SK-N-SH (cell line): ENCODE data around the gene R3HCC1L. TPM values are rescaled to one million over a fixed set of nuclear protein-coding genes. Genes with fewer than 3 reads are reported as not detected.

ENCODE experiments used
- CTCF ChIA-PET: fragments of 300-600, 350-600 bp; formaldehyde crosslinking; extraction: SDS; loops from one replicate; lab custom pipeline; 2021; lab: Yijun Ruan, JAX
- POLR2A ChIA-PET: fragments of 350-600 bp; sonication (Branson Sonifier 250); formaldehyde crosslinking; extraction: SDS; loops from one replicate; lab custom pipeline; 2020; ENCODE audit warnings: antibody characterized with exemption, inconsistent platforms; lab: Yijun Ruan, JAX
- DNase-seq: peaks from one replicate; pipeline ENCODE4 v3.0.0; 2012
- H2AFZ ChIP-seq: fragments of 200-600 bp; sonication (generic); 2 replicates; pipeline ENCODE4 v1.8.1; 2016; ENCODE audit warnings: antibody characterized with exemption, mild to moderate bottlenecking, low read depth
- H3F3A ChIP-seq: fragments of 200-600 bp; sonication (generic); replicated peaks from 2 replicates; pipeline ENCODE3; 2016; ENCODE audit warnings: antibody characterized with exemption, mild to moderate bottlenecking; ENCODE audit not compliant: insufficient read depth
- H3K27ac ChIP-seq, 2 experiments: fragments of 200-500 bp in 1 of 2; fragments of 200-600 bp in 1 of 2; sonication (Bioruptor generic) in 1 of 2; sonication (generic), shearing (Covaris generic) in 1 of 2; 2 replicates each; pipeline versions ENCODE4 v1.5.1 to v1.6.1; 2014 to 2016; ENCODE audit warnings: low read depth in 2 of 2, inconsistent platforms in 1 of 2, low read length in 1 of 2, mild to moderate bottlenecking in 1 of 2, mixed read lengths in 1 of 2
- H3K27me3 ChIP-seq: fragments of 200-600 bp; sonication (generic), shearing (Covaris generic); 2 replicates; pipeline ENCODE4 v1.6.1; 2016; ENCODE audit warnings: mixed run types; ENCODE audit not compliant: insufficient read depth
- H3K36me3 ChIP-seq, 2 experiments: fragments of 200-500 bp in 1 of 2; fragments of 200-600 bp in 1 of 2; sonication (Bioruptor generic) in 1 of 2; sonication (generic) in 1 of 2; replicated peaks in 1 of 2; 2 replicates each; pipeline versions ENCODE3 to v1.5.1; 2014 to 2016; ENCODE audit warnings: low read length in 1 of 2, mild to moderate bottlenecking in 1 of 2; ENCODE audit not compliant: insufficient read depth in 2 of 2, control insufficient read depth in 1 of 2
- H3K4me1 ChIP-seq, 2 experiments: fragments of 200-500 bp in 1 of 2; fragments of 200-600 bp in 1 of 2; sonication (Bioruptor generic) in 1 of 2; sonication (generic), shearing (Covaris generic) in 1 of 2; 2 replicates each; pipeline versions ENCODE4 v1.5.1 to v1.6.1; 2014 to 2016; ENCODE audit warnings: low read depth in 1 of 2, low read length in 1 of 2, mixed run types in 1 of 2; ENCODE audit not compliant: insufficient read depth in 2 of 2, control insufficient read depth in 1 of 2
- H3K4me2 ChIP-seq: fragments of 200-600 bp; sonication (generic), shearing (Covaris generic); 2 replicates; pipeline ENCODE4 v1.6.1; 2017; ENCODE audit warnings: mixed run types
- H3K4me3 ChIP-seq, 2 experiments: fragments of 200-500 bp in 1 of 2; fragments of 200-600 bp in 1 of 2; sonication (Bioruptor generic) in 1 of 2; sonication (generic), shearing (Covaris generic) in 1 of 2; 2 replicates each; pipeline versions ENCODE4 v1.5.1 to v1.8.1; 2014 to 2016; ENCODE audit warnings: low read depth in 2 of 2, inconsistent platforms in 1 of 2, low read length in 1 of 2, mild to moderate bottlenecking in 1 of 2, mixed read lengths in 1 of 2, moderate library complexity in 1 of 2
- H3K79me2 ChIP-seq: fragments of 200-600 bp; sonication (generic); 2 replicates; pipeline ENCODE4 v1.8.1; 2017; ENCODE audit warnings: mild to moderate bottlenecking; ENCODE audit not compliant: insufficient read depth
- H3K9ac ChIP-seq: fragments of 200-600 bp; sonication (generic); 2 replicates; pipeline ENCODE4 v1.6.1; 2017; ENCODE audit warnings: mixed run types
- H3K9me2 ChIP-seq: fragments of 200-600 bp; sonication (generic); 2 replicates; pipeline ENCODE4 v1.6.1; 2017; ENCODE audit warnings: mixed run types
- H3K9me3 ChIP-seq: fragments of 200-600 bp; sonication (generic); 2 replicates; pipeline ENCODE4 v1.6.1; 2017; ENCODE audit warnings: mixed run types, mild to moderate bottlenecking, moderate library complexity
- H4K20me1 ChIP-seq: fragments of 200-600 bp; sonication (generic); 2 replicates; pipeline ENCODE4 v1.6.1; 2017; ENCODE audit warnings: mild to moderate bottlenecking, mixed run types; ENCODE audit not compliant: insufficient read depth
- CHD2 ChIP-seq: fragments of 150-350 bp; IDR thresholded peaks from 2 replicates; pipeline ENCODE4 v1.6.1; 2018; ENCODE audit warnings: low read length; ENCODE audit not compliant: partially characterized antibody
- CTCF ChIP-seq: fragments of 200-600 bp; sonication (generic); IDR thresholded peaks from 2 replicates; pipeline ENCODE4 v1.6.1; 2017; ENCODE audit warnings: antibody characterized with exemption, mild to moderate bottlenecking, moderate library complexity
- GABPA ChIP-seq: IDR thresholded peaks from 2 replicates; pipeline ENCODE4 v1.4.0; 2012; ENCODE audit warnings: low read depth, mild to moderate bottlenecking
- MXI1 ChIP-seq: IDR thresholded peaks from 2 replicates; pipeline ENCODE4 v1.6.1; 2012; ENCODE audit warnings: mild to moderate bottlenecking, low read depth, low read length, improper control_type of control experiment
- NFIC ChIP-seq: IDR thresholded peaks from 2 replicates; pipeline ENCODE4 v1.4.0; 2012; ENCODE audit warnings: borderline replicate concordance
- RAD21 ChIP-seq: IDR thresholded peaks from 2 replicates; pipeline ENCODE4 v1.6.1; 2012; ENCODE audit warnings: mild to moderate bottlenecking, low read length
- SMC3 ChIP-seq: IDR thresholded peaks from 2 replicates; pipeline ENCODE4 v1.6.1; 2012; ENCODE audit warnings: low read depth, low read length, improper control_type of control experiment
- WGBS: methylation state at CpG from one replicate; pipeline ENCODE4 v1.1.6; 2017; ENCODE audit warnings: low lambda C conversion rate; 5-methylcytosine and 5-hydroxymethylcytosine counted together
- polyA plus RNA-seq, 3 experiments: library from polyadenylated mRNA; depleted of rRNA; stranded (reverse); fragments of >200 nt; gene quantifications; 2 replicates each; pipeline ENCODE4 v1.2.3, GENCODE V29; 2012
- TF ChIP-seq, protein P1 (sequence below): IDR thresholded peaks from 2 replicates; pipeline ENCODE4 v1.6.1; 2012; ENCODE audit warnings: mild to moderate bottlenecking, low read depth, low read length, moderate library complexity

R3HCC1L gene
- polyA plus RNA-seq, 1 of the 3 experiments (the other 2 are of a cell fraction), result 6.0 TPM

DNA sequence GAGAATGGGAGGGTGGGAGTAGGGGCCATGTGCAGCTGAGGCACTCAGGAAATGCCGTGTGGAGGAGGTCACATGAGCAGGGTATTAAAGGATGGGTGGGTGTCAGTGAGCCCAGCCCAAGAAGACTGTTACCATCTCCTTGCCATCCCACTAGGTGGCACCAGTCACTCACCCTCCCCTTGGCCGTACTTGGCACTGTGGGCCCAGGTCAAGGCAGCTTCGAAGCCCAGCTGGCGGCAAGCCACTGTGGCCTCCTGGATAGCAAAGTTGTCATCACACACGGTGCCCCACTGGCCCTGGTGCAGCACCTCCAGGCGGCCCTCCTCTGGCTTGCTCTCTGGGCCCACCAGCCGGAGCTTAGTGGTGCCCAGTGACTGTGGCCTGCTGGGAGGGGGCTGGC, 128.1 kb downstream of the R3HCC1L start:
- Histone ChIP-seq H3K9me3 (no peaks in the 10 kb centered on the region), H3K27ac (no peak overlapping the region), H3K4me1 (peaks cover 0 to 5% of the 10 kb centered on the region in 2 experiments; a peak in 1 of 4 replicates), H3K9ac (no peak overlapping the region), H2AFZ (no peak overlapping the region), H3K9me2 (no peaks in the 10 kb centered on the region), H3K79me2 (no peaks in the 10 kb centered on the region), H3K4me3 (no peak overlapping the region), H3F3A (peaks cover 4% of the 10 kb centered on the region), H3K36me3 (no peaks in the 10 kb centered on the region), H3K27me3 (no peaks in the 10 kb centered on the region), H3K4me2 (no peak overlapping the region), H4K20me1 (no peaks in the 10 kb centered on the region)
- DNase-seq, result peak; percentile 48
- TF ChIP-seq RAD21, result peak; percentile 47
- TF ChIP-seq NFIC, result no peak
- TF ChIP-seq SMC3, result peak; percentile 29
- peak; percentile 36; the same call in 1 of the 2 replicates for TF ChIP-seq CTCF
- no peak for TF ChIP-seq CHD2
- 73% methylated on average over 4 of the region's 7 CpGs for WGBS
- CTCF ChIA-PET, result interaction anchor here (0.6 to 4.1 kb wide), 7 partner anchors 10 to 246 kb away, joined by 3 to 20 read pairs (median 3); no protein-coding TSS in a partner anchor
- POLR2A ChIA-PET, result no interaction called here

GRCh38 chr10:98263088-98263487, 128.6 kb downstream of the R3HCC1L start:
- CTCF ChIA-PET, result interaction anchor here (0.6 to 4.1 kb wide), 4 partner anchors 11 to 50 kb away, joined by 3 to 20 read pairs (median 4); no protein-coding TSS in a partner anchor
- POLR2A ChIA-PET, result no interaction called here
- H3K79me2 ChIP-seq, result no peaks in the 10 kb centered on the region
- peaks cover 4% of the 10 kb centered on the region for H3F3A ChIP-seq
- H3K9me2 ChIP-seq, result no peaks in the 10 kb centered on the region
- no peak overlapping the region for H3K9ac ChIP-seq
- no peak overlapping the region for H3K4me3 ChIP-seq
- H4K20me1 ChIP-seq, result no peaks in the 10 kb centered on the region
- H3K9me3 ChIP-seq, result no peaks in the 10 kb centered on the region
- H3K4me1 ChIP-seq, result peaks cover 0 to 8% of the 10 kb centered on the region in 2 experiments; a peak in 1 of 4 replicates
- H3K27me3 ChIP-seq, result no peaks in the 10 kb centered on the region
- 85% methylated on average over 5 of the region's 7 CpGs for WGBS
- H3K36me3 ChIP-seq, result no peaks in the 10 kb centered on the region
- TF ChIP-seq, protein P1, sequence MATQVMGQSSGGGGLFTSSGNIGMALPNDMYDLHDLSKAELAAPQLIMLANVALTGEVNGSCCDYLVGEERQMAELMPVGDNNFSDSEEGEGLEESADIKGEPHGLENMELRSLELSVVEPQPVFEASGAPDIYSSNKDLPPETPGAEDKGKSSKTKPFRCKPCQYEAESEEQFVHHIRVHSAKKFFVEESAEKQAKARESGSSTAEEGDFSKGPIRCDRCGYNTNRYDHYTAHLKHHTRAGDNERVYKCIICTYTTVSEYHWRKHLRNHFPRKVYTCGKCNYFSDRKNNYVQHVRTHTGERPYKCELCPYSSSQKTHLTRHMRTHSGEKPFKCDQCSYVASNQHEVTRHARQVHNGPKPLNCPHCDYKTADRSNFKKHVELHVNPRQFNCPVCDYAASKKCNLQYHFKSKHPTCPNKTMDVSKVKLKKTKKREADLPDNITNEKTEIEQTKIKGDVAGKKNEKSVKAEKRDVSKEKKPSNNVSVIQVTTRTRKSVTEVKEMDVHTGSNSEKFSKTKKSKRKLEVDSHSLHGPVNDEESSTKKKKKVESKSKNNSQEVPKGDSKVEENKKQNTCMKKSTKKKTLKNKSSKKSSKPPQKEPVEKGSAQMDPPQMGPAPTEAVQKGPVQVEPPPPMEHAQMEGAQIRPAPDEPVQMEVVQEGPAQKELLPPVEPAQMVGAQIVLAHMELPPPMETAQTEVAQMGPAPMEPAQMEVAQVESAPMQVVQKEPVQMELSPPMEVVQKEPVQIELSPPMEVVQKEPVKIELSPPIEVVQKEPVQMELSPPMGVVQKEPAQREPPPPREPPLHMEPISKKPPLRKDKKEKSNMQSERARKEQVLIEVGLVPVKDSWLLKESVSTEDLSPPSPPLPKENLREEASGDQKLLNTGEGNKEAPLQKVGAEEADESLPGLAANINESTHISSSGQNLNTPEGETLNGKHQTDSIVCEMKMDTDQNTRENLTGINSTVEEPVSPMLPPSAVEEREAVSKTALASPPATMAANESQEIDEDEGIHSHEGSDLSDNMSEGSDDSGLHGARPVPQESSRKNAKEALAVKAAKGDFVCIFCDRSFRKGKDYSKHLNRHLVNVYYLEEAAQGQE, result no peak
- TF ChIP-seq GABPA (no peak), MXI1 (no peak), SMC3 (no peak)
- no peak overlapping the region for H2AFZ ChIP-seq
- H3K27ac ChIP-seq, result no peak overlapping the region
- H3K4me2 ChIP-seq, result no peak overlapping the region
- DNase-seq, result no peak
